ENCODE measurements around the gene GREM2.

DNA sequence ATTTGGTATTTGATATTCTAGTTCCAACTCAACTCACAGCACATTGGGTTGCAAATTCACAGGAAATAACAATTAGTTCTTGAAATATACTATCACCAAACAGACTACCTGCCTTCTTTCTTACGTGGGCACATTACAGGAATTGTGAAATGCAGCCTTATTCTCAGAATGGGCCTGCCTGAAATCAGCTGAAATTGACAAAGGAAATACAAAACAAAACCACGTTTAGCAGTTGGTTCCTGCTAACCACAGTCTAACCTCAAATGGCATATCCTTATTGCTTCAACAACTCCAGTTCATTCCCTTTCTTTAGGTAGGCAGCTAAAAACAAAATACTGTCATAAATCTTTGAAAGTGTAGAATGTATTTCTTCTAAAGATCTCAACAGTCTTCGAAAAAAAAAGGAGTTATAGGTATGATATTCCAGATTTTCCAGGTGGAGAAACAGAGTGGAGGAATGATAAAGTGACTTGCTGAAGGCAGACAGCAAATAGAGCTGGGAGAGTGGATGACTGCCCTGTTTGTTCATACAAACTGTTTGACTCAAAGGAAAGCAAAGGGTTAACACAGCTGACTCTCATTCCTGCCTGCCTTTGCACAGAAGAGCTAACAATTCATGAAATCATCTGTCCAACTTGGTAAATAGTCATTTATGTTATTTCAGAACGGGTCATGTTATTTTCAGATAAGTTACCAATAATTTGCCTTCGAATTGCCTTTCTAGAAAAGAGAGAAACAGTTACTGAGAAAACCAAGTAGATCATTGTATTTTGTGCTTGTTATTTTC, 1.6 kb upstream of the GREM2 start:
- TF ChIP-seq, protein P1, sequence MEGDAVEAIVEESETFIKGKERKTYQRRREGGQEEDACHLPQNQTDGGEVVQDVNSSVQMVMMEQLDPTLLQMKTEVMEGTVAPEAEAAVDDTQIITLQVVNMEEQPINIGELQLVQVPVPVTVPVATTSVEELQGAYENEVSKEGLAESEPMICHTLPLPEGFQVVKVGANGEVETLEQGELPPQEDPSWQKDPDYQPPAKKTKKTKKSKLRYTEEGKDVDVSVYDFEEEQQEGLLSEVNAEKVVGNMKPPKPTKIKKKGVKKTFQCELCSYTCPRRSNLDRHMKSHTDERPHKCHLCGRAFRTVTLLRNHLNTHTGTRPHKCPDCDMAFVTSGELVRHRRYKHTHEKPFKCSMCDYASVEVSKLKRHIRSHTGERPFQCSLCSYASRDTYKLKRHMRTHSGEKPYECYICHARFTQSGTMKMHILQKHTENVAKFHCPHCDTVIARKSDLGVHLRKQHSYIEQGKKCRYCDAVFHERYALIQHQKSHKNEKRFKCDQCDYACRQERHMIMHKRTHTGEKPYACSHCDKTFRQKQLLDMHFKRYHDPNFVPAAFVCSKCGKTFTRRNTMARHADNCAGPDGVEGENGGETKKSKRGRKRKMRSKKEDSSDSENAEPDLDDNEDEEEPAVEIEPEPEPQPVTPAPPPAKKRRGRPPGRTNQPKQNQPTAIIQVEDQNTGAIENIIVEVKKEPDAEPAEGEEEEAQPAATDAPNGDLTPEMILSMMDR (IDR thresholded peaks at IDR 0.05) = no peak
- no peak for TF ChIP-seq POLR2A (IDR thresholded peaks at IDR 0.05)

All from uterus (tissue), 2 donors.